HG03175 (cell line): ENCODE data around the gene GFPT2.
A peak's percentile ranks its signal among the peaks of the same experiment; 100 is the strongest.
"Not testable (repeated sequence)": the region's sequence is repeated elsewhere in the genome, so short reads cannot be mapped to it uniquely, and the experiment has no call there.

Source experiments
- ATAC-seq: cut with Tn5 transposase; IDR thresholded peaks from one replicate; pipeline ENCODE4 v1.9.1; 2021; ENCODE audit warnings: mild to moderate bottlenecking, moderate library complexity; ENCODE audit not compliant: unreplicated experiment

GFPT2 gene

DNA sequence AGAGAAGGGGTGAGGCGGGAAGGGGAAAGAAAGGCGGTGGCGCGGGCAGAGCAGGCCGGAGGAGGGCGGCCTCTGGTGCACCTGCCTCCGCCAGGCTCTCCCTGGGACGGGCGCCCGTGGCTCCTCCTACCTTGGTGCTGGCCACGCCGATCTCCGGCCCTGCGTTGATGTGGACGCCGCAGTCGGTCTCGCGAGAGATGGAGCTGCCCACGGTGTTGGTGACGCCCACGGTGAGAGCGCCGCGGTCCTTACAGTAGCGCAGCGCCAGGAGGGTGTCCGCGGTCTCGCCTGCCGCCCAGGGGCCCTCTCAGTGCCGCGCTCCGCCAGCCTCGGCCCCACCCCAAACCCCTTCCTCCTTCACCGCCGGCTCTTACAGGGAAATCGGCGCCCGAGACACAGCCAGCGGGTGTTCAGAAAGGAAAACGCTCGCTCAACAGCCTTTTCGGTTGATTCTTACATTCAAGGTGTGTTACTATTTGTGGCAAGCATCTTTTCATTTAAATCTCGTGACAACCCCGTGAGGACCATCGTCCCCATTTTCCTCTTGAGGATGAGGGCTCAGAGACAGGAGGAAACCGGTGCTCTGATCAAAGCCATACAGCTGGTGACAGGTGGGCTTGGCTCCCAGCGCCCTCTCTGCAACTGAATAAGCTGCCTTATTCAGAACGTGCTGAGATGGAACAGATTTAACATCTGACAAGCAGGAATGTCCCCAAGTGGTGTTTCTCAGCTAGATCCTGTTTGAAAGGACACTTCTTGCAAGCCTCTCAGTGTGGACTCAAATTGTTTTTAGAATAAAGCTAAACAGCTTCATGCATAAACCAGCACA lies 39.2 kb downstream of the GFPT2 start:
- ATAC-seq = peak; percentile 91

GRCh38 chr5:180311216-180311615 lies 41.9 kb downstream of the GFPT2 start:
- ATAC-seq = no peak

GRCh38 chr5:180306796-180307195 lies 46.3 kb downstream of the GFPT2 start:
- ATAC-seq = no peak

DNA sequence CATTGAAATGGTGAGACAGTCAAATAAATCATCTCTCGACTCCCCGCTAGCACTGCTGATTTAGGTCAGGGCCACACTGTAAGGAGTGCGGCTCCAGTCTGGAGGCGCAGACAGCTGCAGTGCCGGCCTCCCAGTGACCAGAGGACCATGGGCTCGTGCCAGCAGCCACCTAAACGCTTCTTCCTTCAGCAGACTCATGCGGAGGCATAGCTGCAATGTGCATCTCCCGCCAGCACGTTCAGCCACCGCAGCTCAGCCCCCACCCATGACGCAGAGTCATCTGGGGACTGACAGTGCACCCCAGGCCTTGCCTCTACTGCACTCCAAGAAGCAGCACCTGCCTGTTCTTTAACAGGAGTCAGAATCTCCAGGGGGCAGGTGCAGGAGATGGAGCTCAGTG lies 47.7 kb downstream of the GFPT2 start:
- no peak for ATAC-seq

GRCh38 chr5:180304431-180305375 lies 48.4 kb downstream of the GFPT2 start:
- no peak for ATAC-seq

DNA sequence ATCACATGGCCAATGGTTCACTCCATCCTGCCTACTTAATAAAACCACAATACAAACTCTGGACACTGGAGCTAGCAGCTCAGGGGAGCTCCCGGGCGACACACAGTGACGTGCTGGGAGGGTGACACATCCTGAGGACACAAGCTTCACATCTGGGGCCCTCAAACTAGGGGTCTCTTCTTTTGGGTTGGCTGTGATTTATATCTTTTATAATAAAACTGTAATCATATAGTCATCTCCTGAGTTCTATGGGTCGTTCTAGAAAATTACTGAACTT lies 49.2 kb downstream of the GFPT2 start:
- ATAC-seq = no peak

- no peak for ATAC-seq
Observed at GRCh38 chr5:180303226-180304015, 49.7 kb downstream of the GFPT2 start.

DNA sequence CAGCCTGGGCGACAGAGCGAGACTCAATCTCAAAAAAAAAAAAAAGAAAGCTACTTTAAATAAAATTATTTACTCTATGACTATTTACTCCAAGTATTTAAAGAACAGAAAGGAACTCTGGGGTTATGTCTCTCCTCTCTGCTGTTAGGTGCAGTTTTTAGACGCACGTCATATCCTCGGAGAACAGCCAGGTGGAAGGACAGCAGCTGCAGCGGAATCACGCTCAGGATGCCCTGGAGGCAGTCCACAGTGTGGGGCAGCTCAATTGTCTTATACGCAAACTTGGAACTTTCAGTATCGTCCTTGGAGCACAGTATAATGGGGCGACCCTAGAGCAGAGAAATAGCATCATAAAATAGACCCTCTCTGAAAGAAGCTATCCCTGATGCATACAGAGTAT lies 50.9 kb downstream of the GFPT2 start:
- ATAC-seq = no peak

- no peak for ATAC-seq
Observed at GRCh38 chr5:180301253-180301652, 51.9 kb downstream of the GFPT2 start.

DNA sequence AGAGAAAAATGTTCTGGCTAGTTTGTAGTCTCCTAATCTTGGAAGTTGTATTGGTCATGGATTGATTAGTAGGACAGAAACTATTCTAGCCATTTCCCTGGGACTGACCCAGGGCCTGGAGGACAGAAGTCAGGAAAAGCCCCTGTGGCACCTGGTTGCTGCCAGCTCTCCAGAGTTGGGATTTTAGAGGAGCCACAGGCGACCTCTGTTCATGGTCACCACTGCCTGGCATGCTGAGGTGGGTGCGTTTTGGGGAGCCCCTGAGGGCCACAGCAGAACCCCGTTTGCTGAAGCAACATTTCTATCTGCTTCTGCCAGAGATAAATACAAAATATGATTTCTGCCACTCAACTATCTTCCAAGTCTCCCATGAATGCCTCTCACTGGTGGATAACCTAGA lies 53.6 kb downstream of the GFPT2 start:
- no peak for ATAC-seq

DNA sequence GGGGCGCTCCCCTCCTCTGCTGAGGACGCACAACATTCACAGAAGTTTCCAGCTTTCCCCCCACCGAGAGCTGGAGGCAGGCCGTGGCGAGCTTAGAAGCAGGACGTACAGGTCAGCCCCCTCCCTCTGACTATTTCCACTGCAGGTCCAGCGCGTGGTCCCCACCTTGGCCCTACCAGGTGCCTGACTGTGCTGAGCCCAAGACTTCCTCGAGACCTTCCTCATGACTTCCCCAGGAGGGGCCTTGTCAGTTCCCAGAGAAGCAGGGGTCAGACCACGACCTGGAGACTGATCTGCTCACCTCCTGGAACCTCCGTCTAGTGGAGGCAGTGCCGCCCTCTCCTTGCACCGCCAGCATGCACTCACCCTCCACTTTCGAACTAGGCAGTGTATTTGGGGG lies 54.1 kb downstream of the GFPT2 start:
- ATAC-seq = not testable (repeated sequence)

- no peak for ATAC-seq
Observed at GRCh38 chr5:180297587-180298282, 55.4 kb downstream of the GFPT2 start.

DNA sequence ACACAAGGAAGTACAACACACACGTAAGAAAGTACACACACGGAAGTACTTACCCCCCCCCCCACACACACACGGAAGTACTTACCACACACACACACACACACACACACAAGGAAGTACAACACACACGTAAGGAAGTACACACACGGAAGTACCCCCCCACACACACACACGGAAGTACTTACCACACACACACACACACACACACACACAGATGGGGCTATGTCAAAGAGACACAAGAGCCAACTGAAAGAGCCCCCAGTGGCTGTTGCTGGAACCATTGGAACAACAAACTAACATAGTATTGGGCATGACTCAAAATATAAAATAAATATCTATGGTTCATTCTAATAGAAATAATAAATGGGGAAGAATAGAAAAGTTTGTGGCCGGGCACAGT lies 56.4 kb downstream of the GFPT2 start:
- ATAC-seq = no peak

GRCh38 chr5:180294913-180295555 lies 58.1 kb downstream of the GFPT2 start:
- ATAC-seq = no peak

- ATAC-seq = no peak
Observed at GRCh38 chr5:180294411-180294810, 58.7 kb downstream of the GFPT2 start.

DNA sequence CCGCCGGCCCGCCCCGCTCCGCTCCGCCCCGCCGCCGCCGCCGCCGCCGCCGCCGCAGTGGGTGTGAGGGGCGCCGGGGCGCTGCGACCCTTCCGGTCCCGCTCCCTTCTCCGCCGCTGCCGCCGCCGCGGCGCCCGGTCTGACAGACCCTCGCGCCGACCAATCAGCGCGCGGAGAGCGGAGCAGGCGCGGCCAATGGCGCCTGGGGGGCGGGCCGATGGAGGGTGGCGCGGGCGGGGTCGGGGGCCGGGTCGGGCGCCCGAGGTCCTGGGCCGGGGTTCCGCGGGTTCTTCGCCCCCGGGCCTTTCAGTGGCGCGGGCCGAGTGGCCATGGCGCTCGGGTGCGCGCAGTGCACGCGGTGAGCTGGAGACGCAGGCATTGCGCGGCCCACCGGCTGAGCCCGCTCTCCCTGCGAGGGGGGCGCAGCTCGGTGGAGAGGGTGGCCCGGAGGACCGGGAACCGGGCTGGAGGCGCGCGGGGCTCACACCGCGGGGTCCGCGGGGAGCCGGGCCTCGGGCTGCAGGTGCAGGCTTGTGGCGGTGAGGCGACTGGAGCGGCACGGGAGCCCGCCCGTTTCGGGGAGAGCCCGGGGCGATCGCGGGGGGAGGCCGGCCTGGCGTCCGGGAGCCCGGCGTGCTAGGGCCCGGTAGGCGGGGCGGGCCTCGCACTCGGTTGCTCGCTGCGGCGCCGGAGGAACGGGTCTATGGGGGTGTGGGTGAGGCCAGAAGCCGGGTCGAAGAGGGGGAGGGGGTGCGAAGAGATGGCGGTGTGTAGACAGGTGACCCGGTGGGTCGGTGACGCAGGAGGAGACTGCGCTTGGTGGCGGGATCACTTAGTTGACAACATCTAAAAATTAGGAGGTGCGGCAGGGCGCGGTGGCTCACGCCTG lies 60.9 kb downstream of the GFPT2 start, which contains the start of gene MAPK9:
Gene MAPK9 (minus strand): TSS at position 141 of the 889 bp plus-strand sequence. CDS start 11,522 bp downstream, outside the sequence.
- ATAC-seq = peak; percentile 83

GRCh38 chr5:180291234-180291940 lies 61.7 kb downstream of the GFPT2 start:
- peak; percentile 31 for ATAC-seq

GRCh38 chr5:180290568-180291233 lies 62.4 kb downstream of the GFPT2 start:
- ATAC-seq = no peak
